ENCODE results near the gene SH2D3A.
"Not testable (repeated sequence)": the region's sequence is repeated elsewhere in the genome, so short reads cannot be mapped to it uniquely, and the experiment has no call there.

The SH2D3A gene

DNA sequence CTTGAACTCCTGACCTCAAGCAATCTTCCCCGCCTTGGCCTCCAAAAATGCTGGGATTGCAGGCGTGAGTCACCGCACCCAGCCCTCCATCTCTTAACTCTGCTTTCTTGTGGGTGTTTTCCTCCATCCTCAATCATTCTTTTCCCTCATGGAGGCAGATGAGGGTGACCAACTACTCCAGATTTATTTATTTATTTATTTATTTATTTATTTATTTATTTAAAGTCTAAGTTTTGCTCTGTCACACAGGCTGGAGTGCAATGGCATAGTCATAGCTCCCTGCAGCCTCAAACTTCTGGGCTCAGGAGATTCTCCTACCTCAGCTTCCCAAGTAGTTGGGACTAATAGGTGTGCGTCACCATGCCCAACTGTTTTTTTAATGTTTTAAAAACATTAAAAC, 20.2 kb upstream of the SH2D3A start:
- DNase-seq = no peak

DNA sequence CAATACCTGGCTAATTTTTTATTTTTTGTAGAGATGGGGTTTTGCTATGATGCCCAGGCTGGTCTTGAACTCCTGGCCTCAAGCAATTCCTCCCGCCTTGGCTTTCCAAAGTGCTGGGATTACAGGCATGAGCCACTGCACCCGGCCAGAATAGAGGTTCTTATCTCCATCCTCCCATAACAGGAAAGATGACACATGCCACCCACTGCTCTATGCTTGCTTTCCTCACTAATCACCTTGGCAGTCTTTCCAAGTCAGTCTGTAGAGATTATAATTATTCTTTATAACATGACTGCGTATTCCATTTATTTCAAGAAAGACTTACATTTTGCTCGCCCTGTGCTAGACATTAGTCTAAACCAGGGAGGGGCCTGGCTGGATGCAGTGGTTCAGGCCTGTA, 12.0 kb upstream of the SH2D3A start:
- no peak for DNase-seq

- no peak for DNase-seq
Observed at GRCh38 chr19:6778386-6778785, 11.2 kb upstream of the SH2D3A start.

GRCh38 chr19:6777434-6777833, 10.2 kb upstream of the SH2D3A start:
- no peak for DNase-seq

GRCh38 chr19:6776999-6777398, 9.8 kb upstream of the SH2D3A start:
- DNase-seq = no peak

- DNase-seq = not testable (repeated sequence)
Observed at GRCh38 chr19:6776045-6776444, 8.8 kb upstream of the SH2D3A start.

DNA sequence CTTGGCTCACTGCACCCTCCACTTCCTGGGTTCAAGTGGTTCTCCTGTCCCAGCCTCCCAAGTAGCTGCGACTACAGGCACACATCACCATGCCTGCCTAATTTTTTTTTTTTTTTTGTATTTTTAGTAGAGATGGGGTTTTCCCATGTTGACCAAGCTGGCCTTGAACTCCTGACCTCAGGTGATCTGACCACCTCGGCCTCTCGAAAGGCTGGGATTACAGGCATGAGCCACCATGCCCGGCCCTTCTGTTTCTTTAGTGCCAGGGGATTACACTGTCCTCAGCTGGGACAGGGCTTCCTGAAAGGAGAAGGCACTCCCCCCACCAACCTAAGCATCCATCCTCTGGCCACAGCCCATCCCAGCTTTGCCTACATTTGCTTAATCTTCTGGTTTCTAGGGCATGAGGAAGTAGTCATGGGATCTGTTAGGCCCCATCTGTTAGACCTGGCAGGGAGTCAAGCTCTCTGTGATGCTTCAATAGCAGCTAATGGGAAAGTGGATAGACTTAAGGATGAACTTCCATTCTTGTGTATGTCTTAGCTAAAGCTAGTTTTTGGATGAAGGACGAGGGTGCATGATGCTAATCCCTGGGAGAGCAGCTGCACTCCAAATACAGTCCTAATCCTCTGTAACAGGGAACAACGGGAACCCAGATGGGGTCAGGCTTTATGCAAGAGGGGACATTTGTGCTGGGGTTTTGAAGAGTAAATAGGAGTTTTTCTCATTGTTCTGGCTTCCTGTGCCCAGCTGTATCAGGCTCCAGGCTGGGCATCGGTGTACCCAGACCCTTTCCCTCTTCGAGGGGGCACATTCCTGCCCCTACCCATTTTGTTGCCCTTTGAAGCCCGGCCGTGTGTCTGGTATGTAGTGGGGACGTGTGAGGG, 7.8 kb upstream of the SH2D3A start:
- DNase-seq = no peak

GRCh38 chr19:6773323-6773931, 6.2 kb upstream of the SH2D3A start:
- no peak for DNase-seq

DNA sequence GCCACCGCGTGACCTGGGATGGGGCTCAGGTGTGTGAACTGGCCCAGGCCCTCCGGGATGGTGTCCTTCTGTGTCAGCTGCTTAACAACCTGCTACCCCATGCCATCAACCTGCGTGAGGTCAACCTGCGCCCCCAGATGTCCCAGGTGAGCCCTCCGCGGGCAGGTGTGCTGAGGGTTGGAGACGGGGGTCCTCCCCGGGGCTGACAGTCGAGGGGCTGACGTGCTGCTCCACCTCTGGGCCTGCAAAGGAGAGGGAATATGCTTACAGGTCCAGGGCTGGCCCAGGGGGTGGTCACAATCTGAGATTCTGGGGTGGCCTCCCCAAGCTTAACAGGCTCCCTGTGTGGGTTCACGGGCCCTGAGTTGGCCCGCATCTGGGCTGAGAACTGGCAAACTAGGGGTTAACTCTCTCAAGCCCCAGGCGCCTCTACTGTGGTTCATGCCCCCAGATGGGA, 5.7 kb upstream of the SH2D3A start:
- DNase-seq = no peak

GRCh38 chr19:6772028-6772865, 5.0 kb upstream of the SH2D3A start, which contains the start of gene VAV1:
TSS of gene VAV1 (plus strand) at chr19:6772708. CDS start at chr19:6772808, 100 bp downstream.
- DNase-seq = no peak

GRCh38 chr19:6771648-6772027, 4.4 kb upstream of the SH2D3A start:
- DNase-seq = not testable (repeated sequence)

DNA sequence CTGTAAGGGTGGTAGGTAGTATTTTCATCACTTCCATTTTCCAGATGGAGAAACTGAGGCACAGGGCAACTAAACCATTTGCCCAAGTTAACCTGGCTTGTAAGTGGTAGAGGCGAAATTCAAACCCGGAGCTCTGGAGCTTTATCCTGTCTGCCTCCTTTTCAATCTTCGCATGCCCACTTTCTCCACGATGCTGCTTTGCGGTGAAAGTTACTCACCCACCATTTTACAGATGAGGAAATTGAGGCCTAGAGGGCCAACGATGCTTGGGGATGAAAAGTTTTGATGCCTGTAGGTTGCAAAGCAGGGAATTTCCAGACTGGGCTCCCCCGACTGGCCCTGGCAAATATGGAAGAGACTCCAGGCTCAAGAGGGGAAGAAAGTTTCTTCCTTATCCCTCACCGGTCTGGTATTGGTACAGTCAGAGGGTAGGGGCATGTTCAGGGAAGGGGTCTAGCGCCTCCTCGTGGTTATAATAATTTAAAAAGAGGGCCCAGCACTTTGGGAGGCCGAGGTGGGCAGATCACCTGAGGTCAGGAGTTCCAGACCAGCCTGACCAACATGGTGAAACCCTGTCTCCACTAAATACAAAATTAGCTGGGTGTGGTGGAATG, 1.9 kb upstream of the SH2D3A start:
- DNase-seq = no peak

- DNase-seq = no peak
Observed at GRCh38 chr19:6768236-6768785, 1.1 kb upstream of the SH2D3A start.

GRCh38 chr19:6767081-6767356, 216 bp downstream of the SH2D3A start:
- no peak for DNase-seq

GRCh38 chr19:6766357-6767080, 716 bp downstream of the SH2D3A start:
- no peak for DNase-seq

DNA sequence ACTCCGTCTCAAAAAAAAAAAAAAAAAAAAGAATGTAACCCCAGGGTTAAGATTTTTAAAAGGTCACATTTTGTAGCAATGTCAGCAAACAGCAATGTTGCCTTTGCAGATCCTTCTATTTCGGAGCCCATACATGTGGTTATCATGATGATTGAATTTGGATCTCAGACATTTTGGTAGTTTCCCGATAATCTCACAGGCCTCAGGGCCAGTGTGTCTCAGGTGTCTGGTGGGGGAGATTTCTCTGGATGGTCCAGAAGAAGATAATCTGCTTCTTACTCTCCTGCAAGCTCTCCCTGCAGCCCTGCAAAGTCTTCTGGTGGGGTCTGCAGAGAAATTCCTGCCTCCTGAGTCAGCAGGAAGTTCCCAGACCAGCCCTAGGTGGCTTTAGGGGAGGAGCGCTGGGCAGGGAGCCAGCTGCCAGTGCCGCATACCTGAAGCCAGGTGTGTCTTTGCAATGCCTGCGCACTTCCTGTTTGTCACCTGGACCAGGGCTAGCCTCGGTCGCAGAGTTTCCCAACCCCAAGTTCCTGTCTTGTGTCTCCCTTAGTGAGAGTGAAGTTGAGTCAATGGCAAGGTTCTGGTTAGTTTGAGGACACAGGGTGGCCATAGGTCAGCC, 1.4 kb downstream of the SH2D3A start:
- no peak for DNase-seq

DNA sequence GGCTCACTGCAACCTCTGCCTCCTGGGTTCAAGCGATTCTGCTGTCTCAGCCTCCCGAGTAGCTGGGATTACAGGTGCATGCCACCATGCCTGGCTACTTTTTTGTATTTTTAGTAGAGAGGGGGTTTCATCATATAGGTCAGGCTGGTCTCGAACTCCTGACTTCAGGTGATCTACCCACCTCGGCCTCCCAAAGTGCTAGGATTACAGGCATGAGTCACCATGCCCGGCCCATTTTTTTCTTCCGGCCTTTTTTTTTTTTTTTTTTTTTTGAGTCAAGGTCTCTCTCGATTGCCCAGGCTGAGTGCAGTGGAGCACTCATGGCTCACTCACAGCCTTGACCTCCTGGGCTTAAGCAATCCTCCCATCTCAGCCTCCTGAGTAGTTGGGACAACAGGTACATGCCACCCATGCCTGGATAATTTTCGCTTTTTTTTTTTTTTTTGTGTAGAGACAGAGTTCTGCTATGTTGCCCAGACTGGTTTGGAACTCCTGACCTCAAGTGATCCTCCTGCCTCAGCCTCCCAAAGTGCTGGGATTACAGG, 4.9 kb downstream of the SH2D3A start:
- not testable (repeated sequence) for DNase-seq

- DNase-seq = no peak
Observed at GRCh38 chr19:6761053-6761676, 6.1 kb downstream of the SH2D3A start.

GRCh38 chr19:6760606-6761005, 6.6 kb downstream of the SH2D3A start:
- DNase-seq = no peak

DNA sequence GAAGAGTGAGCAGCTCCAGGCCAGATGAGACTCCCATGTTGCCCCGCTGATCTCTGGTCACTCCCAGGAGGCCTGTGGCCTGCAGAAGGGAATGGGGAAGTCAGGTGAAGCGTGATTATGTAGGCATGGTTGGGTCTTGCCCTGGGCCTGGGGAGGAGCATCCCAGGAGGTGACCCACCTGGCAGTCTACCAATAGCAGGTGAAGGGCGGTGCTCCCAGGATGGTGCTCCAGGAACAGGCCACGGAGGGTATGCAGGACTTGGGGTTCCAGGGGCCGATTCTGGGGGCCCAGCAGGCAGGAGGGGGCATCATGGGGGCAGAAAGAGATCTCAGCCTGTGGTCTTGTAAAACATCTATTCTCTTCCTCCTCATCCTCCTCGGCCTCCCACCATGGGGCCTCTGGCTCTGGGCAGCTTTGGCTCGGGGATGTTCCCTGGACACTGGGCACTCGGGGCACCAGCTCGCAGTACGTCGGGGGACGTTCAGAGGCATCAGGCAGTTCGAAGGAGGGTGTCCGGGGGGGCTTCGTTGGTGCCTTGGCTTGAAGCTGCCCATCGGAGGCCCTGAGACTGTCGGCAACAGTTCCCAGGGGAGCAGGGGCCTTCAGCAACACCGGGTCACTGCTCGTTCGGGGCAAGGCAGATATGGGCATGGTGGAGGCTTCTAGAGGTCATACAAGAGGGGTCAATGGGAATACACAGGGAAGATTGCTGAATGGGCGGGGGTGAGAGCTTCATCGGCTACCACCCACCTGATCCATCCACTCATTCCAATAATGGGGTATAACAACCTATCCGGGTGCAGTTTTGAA, 12.4 kb downstream of the SH2D3A start:
- no peak for DNase-seq
